Colon (tissue), 2 donors: ENCODE data around the gene NDUFS2.
"Not testable (repeated sequence)": the region's sequence is repeated elsewhere in the genome, so short reads cannot be mapped to it uniquely, and the experiment has no call there.

Experiments used
- FAIRE-seq: peaks from 2 replicates; lab custom pipeline; 2012; peaks lifted over from hg19 to GRCh38; lab: Jason Lieb, UNC
- donor health status: control.
- donor health status: control.

The NDUFS2 gene

DNA sequence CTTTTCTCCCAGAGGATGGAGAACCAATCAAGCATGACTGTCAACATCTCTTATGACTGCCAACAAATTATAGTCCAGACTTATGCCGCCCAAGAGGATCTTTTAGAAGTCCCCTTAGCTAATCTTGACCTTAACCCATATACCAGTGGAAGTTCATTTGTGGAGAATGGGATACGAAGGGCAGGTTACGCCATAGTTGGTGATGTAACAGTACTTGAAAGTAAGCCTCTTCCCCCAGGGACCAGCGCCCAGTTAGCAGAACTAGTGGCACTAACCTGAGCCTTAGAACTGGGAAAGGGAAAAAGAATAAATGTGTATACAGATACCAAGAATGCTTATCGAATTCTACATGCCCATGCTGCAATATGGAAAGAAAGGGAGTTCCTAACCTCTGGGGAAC, 53.1 kb downstream of the NDUFS2 start:
- FAIRE-seq: not testable (repeated sequence)

DNA sequence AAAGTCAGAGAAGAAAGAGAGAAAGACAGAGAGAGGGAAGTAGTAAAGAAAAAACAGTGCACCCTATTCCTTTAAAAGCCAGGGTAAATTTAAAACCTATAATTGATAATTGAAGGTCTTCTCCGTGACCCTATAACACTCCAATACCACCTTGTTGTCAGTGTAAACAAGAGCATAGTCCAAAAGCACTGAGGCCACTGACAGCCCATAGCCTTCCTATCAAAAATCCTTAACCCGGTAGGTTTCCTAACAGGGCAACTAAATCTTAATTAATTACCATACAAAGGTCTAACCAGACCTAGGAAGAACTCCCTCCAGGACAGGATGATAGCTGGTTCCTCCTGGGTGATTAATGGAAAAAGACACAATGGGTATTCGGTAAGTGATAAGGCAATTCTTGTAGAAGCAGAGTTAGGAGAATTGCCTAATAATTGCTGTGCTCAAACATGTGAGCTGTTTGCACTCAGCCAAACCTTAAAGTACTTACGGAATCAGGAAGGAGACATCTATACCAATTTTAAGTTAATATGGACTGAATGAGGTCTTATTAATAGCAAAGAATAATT, 53.9 kb downstream of the NDUFS2 start:
- not testable (repeated sequence) for FAIRE-seq

DNA sequence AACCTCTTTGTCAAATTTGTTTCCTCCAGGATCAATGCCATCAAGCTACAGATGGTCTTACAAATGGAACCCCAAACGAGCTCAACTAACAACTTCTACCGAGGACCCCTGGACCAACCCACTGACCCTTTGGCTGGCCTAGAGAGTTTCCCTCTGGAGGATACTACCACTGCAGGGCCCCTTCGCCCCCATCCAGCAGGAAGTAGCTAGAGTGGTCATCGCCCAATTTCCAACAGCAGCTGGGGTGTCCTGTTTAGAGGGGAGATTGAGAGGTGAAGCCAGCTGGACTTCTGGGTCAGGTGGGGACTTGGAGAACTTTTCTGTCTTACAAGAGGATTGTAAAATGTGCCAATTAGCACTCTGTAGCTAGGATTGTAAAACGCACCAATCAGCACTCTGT, 54.9 kb downstream of the NDUFS2 start:
- FAIRE-seq: not testable (repeated sequence)

- FAIRE-seq: no peak
Measured at GRCh38 chr1:161258439-161259344, 56.5 kb downstream of the NDUFS2 start, which contains the start of gene PCP4L1. PCP4L1 (plus strand) TSS chr1:161258745; CDS start chr1:161258975, 230 bp downstream.

- no peak for FAIRE-seq
Measured at GRCh38 chr1:161259345-161259702, 57.2 kb downstream of the NDUFS2 start.

DNA sequence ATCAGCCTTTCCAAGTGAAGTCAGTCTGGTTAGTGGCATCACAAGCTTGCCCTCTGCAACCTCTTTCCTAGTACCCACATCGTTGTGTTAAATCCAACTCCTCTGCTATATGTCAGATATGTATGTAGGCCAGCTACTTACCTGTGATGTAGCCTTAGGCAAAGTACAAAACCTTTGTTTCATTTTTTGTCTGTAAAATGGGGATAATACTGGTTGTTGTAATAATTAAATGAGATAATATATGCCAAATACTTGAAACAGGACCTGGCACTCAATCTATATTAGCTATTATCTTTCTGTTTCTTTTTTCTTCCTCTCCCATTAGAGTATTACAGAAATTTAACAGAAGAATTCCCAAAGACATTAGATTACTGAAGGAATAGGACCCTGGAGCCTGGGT, 57.6 kb downstream of the NDUFS2 start:
- no peak for FAIRE-seq

- FAIRE-seq: no peak
Measured at GRCh38 chr1:161260376-161261260, 58.5 kb downstream of the NDUFS2 start.

DNA sequence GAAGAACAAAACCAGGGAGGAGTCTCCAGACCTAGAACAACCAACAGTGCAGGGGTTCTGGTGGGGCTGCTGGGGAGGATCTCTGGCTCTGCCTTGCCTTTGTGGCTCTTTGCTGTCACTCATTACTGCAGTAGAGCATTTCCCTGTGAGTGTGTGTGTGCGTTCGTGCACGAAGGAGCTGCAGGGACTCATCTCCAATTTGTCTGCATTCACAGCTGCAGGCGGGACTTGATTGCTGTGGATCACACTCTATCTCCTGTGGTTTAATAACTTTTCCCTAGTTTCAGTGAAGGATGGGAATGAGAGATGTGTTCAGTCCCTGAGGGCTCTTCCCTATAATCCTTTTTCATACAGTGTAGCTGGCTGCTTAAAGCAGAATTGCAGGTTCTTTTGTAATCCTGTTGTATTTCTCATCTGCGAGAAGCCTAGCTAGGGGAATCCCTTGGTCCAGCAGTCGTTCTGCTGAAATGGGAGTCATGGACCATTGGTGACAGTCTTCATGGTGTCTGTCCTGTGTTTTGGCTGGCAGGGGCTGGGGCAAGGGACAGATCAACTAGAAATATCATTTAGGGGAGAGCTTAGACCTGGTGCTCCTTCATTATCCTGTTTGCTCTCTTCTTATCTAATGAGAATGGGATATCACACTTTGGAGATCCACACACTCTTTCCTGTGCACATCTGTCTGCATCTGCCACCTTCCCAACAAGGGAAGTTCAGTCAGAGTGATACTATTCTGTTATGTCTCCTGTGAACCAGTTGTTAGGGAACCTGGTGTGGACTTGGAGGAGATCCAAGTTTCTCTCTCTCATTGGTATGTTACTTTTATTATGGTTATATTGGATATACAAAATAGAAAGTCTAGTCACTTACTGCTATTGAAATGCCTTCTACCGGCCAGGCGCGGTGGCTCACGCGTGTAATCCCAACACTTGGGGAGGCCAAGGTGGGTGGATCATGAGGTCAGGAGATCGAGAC, 59.4 kb downstream of the NDUFS2 start:
- FAIRE-seq: no peak
